Stimulated activated CD8-positive, alpha-beta memory T cell treated with anti-CD3 and anti-CD28 coated beads, Interleukin-7, amount 100 ng/mL, for 1 hour (primary cell): ENCODE results near the gene VTCN1.

ENCODE experiments used
- DNase-seq, 2 donors: peaks; one replicate each; pipeline ENCODE4 v3.0.0-alpha.2; 2020; ENCODE audit warnings: low read depth in 2 of 2

VTCN1 gene

GRCh38 chr1:117209094-117209493 is 1.6 kb downstream of the VTCN1 start:
- DNase-seq, result no peak

GRCh38 chr1:117208580-117208979 is 2.1 kb downstream of the VTCN1 start:
- no peak for DNase-seq

- no peak for DNase-seq
Measured at GRCh38 chr1:117205368-117205767, 5.4 kb downstream of the VTCN1 start.

GRCh38 chr1:117201808-117202207 is 8.9 kb downstream of the VTCN1 start:
- no peak for DNase-seq

GRCh38 chr1:117198097-117198496 is 12.6 kb downstream of the VTCN1 start:
- no peak for DNase-seq

- no peak for DNase-seq
Measured at GRCh38 chr1:117189726-117190125, 21.0 kb downstream of the VTCN1 start.

GRCh38 chr1:117188816-117189437 is 21.8 kb downstream of the VTCN1 start:
- no peak for DNase-seq

GRCh38 chr1:117188170-117188815 is 22.4 kb downstream of the VTCN1 start:
- DNase-seq, result no peak

- no peak for DNase-seq
Measured at GRCh38 chr1:117183112-117183511, 27.6 kb downstream of the VTCN1 start.

- no peak for DNase-seq
Measured at GRCh38 chr1:117182319-117182718, 28.4 kb downstream of the VTCN1 start.

- DNase-seq, result no peak
Measured at GRCh38 chr1:117181630-117182041, 29.1 kb downstream of the VTCN1 start.

- DNase-seq, result no peak
Measured at GRCh38 chr1:117180147-117180967, 30.4 kb downstream of the VTCN1 start.

GRCh38 chr1:117179471-117179870 is 31.3 kb downstream of the VTCN1 start:
- no peak for DNase-seq

GRCh38 chr1:117178756-117179155 is 32.0 kb downstream of the VTCN1 start:
- DNase-seq, result no peak

GRCh38 chr1:117177376-117177775 is 33.4 kb downstream of the VTCN1 start:
- DNase-seq, result no peak

GRCh38 chr1:117176579-117176978 is 34.1 kb downstream of the VTCN1 start:
- DNase-seq, result no peak

GRCh38 chr1:117174851-117175250 is 35.9 kb downstream of the VTCN1 start:
- DNase-seq, result no peak

- no peak for DNase-seq
Measured at GRCh38 chr1:117173691-117174090, 37.0 kb downstream of the VTCN1 start.

- no peak for DNase-seq
Measured at GRCh38 chr1:117173006-117173405, 37.7 kb downstream of the VTCN1 start.

GRCh38 chr1:117171900-117172511 is 38.7 kb downstream of the VTCN1 start:
- no peak for DNase-seq

- no peak for DNase-seq
Measured at GRCh38 chr1:117169871-117170596, 40.7 kb downstream of the VTCN1 start.

- DNase-seq, result no peak
Measured at GRCh38 chr1:117167402-117167801, 43.3 kb downstream of the VTCN1 start.
